Gastrocnemius medialis (tissue), 4 donors: ENCODE results near the gene SH3BP5.

Experiments used
- CTCF ChIP-seq, 5 experiments: fragments of 450-650 bp in 3 of 5; fragments of 200-600 bp in 2 of 5; sonication (generic) in 2 of 5; IDR thresholded peaks in 4 of 5; conservative IDR thresholded peaks in 1 of 5; 1 replicate in 4 of 5; 2 replicates in 1 of 5; pipeline ENCODE4 v1.5.1; 2016 to 2019; ENCODE audit warnings: antibody characterized with exemption in 5 of 5, mild to moderate bottlenecking in 3 of 5, moderate library complexity in 3 of 5
- POLR2A ChIP-seq, 2 donors: fragments of 450-650 bp; IDR thresholded peaks; one replicate each; pipeline ENCODE4 v1.6.1; 2017; ENCODE audit warnings: antibody characterized with exemption in 2 of 2, mild to moderate bottlenecking in 2 of 2, moderate library complexity in 2 of 2

GRCh38 chr3:15309662-15310335, 22.6 kb downstream of the SH3BP5 start:
- TF ChIP-seq CTCF (IDR thresholded peaks at IDR 0.05 in 4 of 5, conservative IDR thresholded peaks at IDR 0.05 in 1 of 5): no peak
- no peak for TF ChIP-seq POLR2A (IDR thresholded peaks at IDR 0.05)
